Activated T-cell treated with anti-CD3 and anti-CD28 coated beads, Interleukin-2, amount 50 U/mL, for 4 hours (primary cell): ENCODE data around the gene ALDH16A1. TPM values are rescaled to one million over a fixed set of nuclear protein-coding genes. Genes with fewer than 3 reads are reported as not detected.

Experiments
- ATAC-seq, 2 donors: fragments of 200-7000 bp; cut with Tn5 transposase; one replicate each; pipeline ENCODE4 v1.10.0; 2021
- DNase-seq: peaks from one replicate; pipeline ENCODE4 v3.0.0-alpha.2; 2020
- H3K27me3 Mint-ChIP-seq: one replicate; pipeline ENCODE4 v1.8.0; 2021; ENCODE audit warnings: low read depth, mixed read lengths
- H3K36me3 Mint-ChIP-seq: one replicate; pipeline ENCODE4 v1.8.0; 2022; ENCODE audit warnings: mixed read lengths; ENCODE audit not compliant: insufficient read depth
- H3K4me1 Mint-ChIP-seq: one replicate; pipeline ENCODE4 v1.8.0; 2021; ENCODE audit warnings: low read depth, mixed read lengths
- H3K4me3 Mint-ChIP-seq: one replicate; pipeline ENCODE4 v1.8.0; 2021; ENCODE audit warnings: mild to moderate bottlenecking, moderate library complexity, mixed read lengths
- H3K9me3 Mint-ChIP-seq: one replicate; pipeline ENCODE4 v1.8.0; 2021; ENCODE audit warnings: mixed read lengths
- total RNA-seq, 3 donors: library from RNA; stranded (reverse); gene quantifications; one replicate each; pipeline ENCODE4 v1.2.1, GENCODE V29; 2021

Gene ALDH16A1
- total RNA-seq, 3 donors from 2014 or later, result 35.4 to 42.9 (median 35.8) TPM

DNA sequence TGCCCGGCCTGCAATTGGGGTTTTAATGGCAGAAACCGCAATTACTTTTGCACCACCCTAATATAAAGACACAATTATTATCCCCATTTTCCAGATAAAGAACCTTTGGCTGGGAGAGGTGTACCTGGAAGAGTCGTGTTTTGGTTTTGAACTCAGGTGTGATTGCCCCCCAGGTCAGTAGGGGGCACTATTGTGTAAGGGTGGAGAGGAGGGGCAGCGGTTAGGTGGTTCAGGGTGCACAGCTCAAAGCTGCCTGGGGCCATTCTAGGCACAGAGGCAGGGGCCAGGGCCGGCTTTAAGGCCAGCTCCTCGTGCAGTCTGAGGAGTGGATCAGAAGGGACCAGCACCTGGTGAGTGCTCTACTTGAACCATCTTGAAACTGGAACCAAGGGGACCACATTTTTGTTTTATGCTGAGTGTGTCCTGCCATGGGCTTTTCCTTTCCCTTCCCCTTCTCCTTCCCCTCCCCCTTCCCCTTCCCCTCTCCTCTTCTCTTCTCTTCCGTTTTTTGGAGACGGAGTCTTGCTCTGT lies 53.6 kb downstream of the ALDH16A1 start:
- Mint-ChIP-seq H3K4me3 (no peak overlapping the region), H3K27me3 (no peaks in the 10 kb centered on the region), H3K9me3 (no peaks in the 10 kb centered on the region), H3K36me3 (no peaks in the 10 kb centered on the region), H3K4me1 (peaks cover 31% of the 10 kb centered on the region)
- DNase-seq (peak; percentile 78), ATAC-seq (peak; percentile 77 to 82)

DNA sequence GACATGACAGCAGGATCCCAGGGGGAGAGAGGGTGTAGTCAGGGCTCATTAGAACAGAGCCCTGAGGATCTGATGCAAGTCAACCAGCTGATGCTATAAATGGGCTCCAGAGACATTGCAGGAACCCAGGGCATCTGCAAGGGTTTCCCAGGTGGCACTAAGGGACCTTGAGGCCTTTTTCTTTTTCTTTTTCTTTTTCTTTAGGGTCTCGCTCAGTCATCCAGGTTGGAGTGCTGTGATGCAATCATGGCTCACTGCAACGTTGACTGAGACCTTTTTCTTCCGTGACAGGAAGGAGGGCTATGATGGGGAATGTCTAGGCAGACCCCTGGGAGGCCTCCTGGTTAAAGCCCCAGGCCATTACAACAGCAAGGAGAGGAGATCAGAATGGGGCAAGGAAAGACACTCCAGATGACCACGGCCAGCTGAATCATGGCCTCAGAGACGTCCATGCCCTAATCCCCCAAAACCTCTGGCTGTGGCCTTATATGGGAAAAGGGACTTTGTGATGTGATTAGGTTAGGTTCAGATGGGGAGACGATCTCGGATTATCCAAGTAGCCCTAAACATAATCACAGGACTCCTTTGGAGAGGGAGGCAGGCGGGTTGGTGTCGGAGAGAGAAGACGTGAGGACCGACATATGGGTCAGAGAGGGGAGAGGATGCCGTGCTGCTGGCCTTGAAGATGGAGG lies 54.9 kb downstream of the ALDH16A1 start:
- Mint-ChIP-seq H3K27me3 (no peaks in the 10 kb centered on the region), H3K36me3 (no peaks in the 10 kb centered on the region), H3K9me3 (no peaks in the 10 kb centered on the region), H3K4me1 (peaks cover 27% of the 10 kb centered on the region), H3K4me3 (no peak overlapping the region)
- DNase-seq, result no peak
- no peak for ATAC-seq

- ATAC-seq (peak; percentile 75 to 78), DNase-seq (no peak)
- no peaks in the 10 kb centered on the region for H3K9me3 Mint-ChIP-seq
- H3K4me3 Mint-ChIP-seq, result peak overlapping the region; percentile 79
- H3K4me1 Mint-ChIP-seq, result peaks cover 34% of the 10 kb centered on the region
- no peaks in the 10 kb centered on the region for H3K27me3 Mint-ChIP-seq
- no peaks in the 10 kb centered on the region for H3K36me3 Mint-ChIP-seq
Measured at GRCh38 chr19:49512970-49513745, 60.1 kb downstream of the ALDH16A1 start.

DNA sequence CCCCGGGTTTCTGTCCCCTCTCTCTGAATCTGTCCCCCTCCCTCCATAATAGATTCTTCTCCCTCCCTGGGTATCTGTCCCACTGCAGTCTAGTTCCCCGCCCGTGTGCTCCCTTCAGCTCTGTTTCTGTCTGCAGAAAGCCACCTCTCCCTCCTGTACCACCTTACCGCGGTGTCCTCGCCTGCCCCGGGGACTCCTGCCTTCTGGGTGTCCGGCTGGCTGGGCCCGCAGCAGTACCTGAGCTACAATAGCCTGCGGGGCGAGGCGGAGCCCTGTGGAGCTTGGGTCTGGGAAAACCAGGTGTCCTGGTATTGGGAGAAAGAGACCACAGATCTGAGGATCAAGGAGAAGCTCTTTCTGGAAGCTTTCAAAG lies 60.7 kb downstream of the ALDH16A1 start:
- DNase-seq (no peak), ATAC-seq (peak; percentile 29 to 35)
- Mint-ChIP-seq H3K9me3 (no peaks in the 10 kb centered on the region), H3K4me1 (peaks cover 34% of the 10 kb centered on the region), H3K36me3 (no peaks in the 10 kb centered on the region), H3K27me3 (no peaks in the 10 kb centered on the region), H3K4me3 (peak overlapping the region; percentile 79)

DNA sequence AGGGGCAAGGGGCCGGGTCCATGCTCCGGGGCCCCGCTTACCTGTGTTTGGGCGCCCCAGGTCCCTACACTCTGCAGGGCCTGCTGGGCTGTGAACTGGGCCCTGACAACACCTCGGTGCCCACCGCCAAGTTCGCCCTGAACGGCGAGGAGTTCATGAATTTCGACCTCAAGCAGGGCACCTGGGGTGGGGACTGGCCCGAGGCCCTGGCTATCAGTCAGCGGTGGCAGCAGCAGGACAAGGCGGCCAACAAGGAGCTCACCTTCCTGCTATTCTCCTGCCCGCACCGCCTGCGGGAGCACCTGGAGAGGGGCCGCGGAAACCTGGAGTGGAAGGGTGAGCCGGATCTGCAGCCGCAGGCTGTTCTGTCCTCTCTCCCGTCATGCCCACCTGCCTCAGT lies 61.1 kb downstream of the ALDH16A1 start:
- peaks cover 1% of the 10 kb centered on the region for H3K36me3 Mint-ChIP-seq

DNA sequence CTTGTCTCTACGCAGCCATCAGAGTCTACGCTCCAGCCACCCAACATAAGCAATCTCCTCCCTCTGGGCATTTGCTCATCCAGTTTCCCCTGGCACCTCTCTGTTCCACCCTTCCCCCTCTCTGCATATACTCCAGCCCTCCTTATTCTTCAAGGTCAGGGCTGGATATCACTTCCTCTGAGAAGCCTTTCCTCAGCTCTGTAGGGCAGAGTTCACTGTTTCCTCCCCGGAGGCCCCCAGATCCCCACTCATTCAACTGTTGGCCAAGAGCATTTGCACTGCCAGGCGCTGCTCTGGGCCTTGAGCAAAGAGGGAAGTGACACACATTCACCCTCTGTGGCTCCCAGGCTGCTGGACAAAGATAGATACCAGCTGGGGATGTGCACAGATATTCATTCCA lies 62.7 kb downstream of the ALDH16A1 start:
- Mint-ChIP-seq H3K4me3 (no peak overlapping the region), H3K4me1 (peaks cover 34% of the 10 kb centered on the region), H3K36me3 (peaks cover 5% of the 10 kb centered on the region), H3K27me3 (no peaks in the 10 kb centered on the region), H3K9me3 (no peaks in the 10 kb centered on the region)
- DNase-seq, result no peak
- no peak for ATAC-seq

More for the DNA sequence above, 61.1 kb downstream of the ALDH16A1 start:
- Mint-ChIP-seq H3K27me3 (no peaks in the 10 kb centered on the region), H3K9me3 (no peaks in the 10 kb centered on the region), H3K4me3 (peak overlapping the region; percentile 79), H3K4me1 (peaks cover 34% of the 10 kb centered on the region)
- DNase-seq, result no peak
- no peak for ATAC-seq

- no peak for DNase-seq
- Mint-ChIP-seq H3K27me3 (no peaks in the 10 kb centered on the region), H3K36me3 (peaks cover 5% of the 10 kb centered on the region), H3K9me3 (no peaks in the 10 kb centered on the region), H3K4me3 (no peak overlapping the region), H3K4me1 (peaks cover 19% of the 10 kb centered on the region)
- ATAC-seq, result no peak
Measured at GRCh38 chr19:49518033-49518432, 65.0 kb downstream of the ALDH16A1 start.

Other genes with a start within 250 kb of the ALDH16A1 start
- under 1 TPM; 0.20 to 0.92 (median 0.29) TPM for gene SLC6A16, start 128.0 kb upstream of the ALDH16A1 start, total RNA-seq
- gene CD37, start 117.8 kb upstream of the ALDH16A1 start, total RNA-seq, result 100 to 1,000 TPM in 2 of 3 donors, 10 to 100 TPM in 1; 99.6 to 116 (median 106) TPM
- under 1 TPM in 2 of 3 donors, not detected in 1; 0.16 to 0.33 TPM for gene TEAD2, start 90.8 kb upstream of the ALDH16A1 start, total RNA-seq
- gene DKKL1, start 89.3 kb upstream of the ALDH16A1 start, total RNA-seq, result not detected
- under 1 TPM; 0.24 to 0.48 (median 0.27) TPM for gene KASH5, start 65.0 kb upstream of the ALDH16A1 start, total RNA-seq
- not detected for gene PTH2, start 29.8 kb upstream of the ALDH16A1 start, total RNA-seq
- not detected for gene GFY, start 27.8 kb upstream of the ALDH16A1 start, total RNA-seq
- gene SLC17A7, start 11.7 kb upstream of the ALDH16A1 start, total RNA-seq, result under 1 TPM in 2 of 3 donors, not detected in 1; 0.08 to 0.13 TPM
- 100 to 1,000 TPM in 2 of 3 donors, 10 to 100 TPM in 1; 95.0 to 105 (median 105) TPM for gene PIH1D1, start 1.4 kb upstream of the ALDH16A1 start, total RNA-seq
- gene FLT3LG, start 21.0 kb downstream of the ALDH16A1 start, total RNA-seq, result 10 to 100 TPM; 52.3 to 64.8 (median 56.9) TPM
- gene RPL13A, start 34.4 kb downstream of the ALDH16A1 start, total RNA-seq, result 1,000 to 10,000 TPM; 4,599 to 4,940 (median 4,852) TPM
- gene RPS11, start 43.2 kb downstream of the ALDH16A1 start, total RNA-seq, result 1,000 to 10,000 TPM; 2,890 to 3,149 (median 2,904) TPM
- 1 to 10 TPM; 5.8 to 9.5 (median 8.9) TPM for gene FCGRT, start 59.4 kb downstream of the ALDH16A1 start, total RNA-seq
- gene RCN3, start 74.8 kb downstream of the ALDH16A1 start, total RNA-seq, result 1 to 10 TPM; 2.4 to 4.0 (median 3.5) TPM
- 10 to 100 TPM; 86.0 to 89.6 (median 87.0) TPM for gene NOSIP, start 127.3 kb downstream of the ALDH16A1 start, total RNA-seq
- gene PRRG2, start 128.1 kb downstream of the ALDH16A1 start, total RNA-seq, result 1 to 10 TPM; 1.0 to 1.4 (median 1.3) TPM
- gene PRR12, start 138.0 kb downstream of the ALDH16A1 start, total RNA-seq, result 10 to 100 TPM; 28.0 to 33.1 (median 28.7) TPM
- 1 to 10 TPM; 2.3 to 3.8 (median 3.5) TPM for gene RRAS, start 186.9 kb downstream of the ALDH16A1 start, total RNA-seq
- 10 to 100 TPM; 81.7 to 82.9 (median 82.5) TPM for gene SCAF1, start 189.0 kb downstream of the ALDH16A1 start, total RNA-seq
- 100 to 1,000 TPM; 140 to 160 (median 148) TPM for gene IRF3, start 212.6 kb downstream of the ALDH16A1 start, total RNA-seq
- 10 to 100 TPM; 64.6 to 71.2 (median 71.1) TPM for gene BCL2L12, start 212.7 kb downstream of the ALDH16A1 start, total RNA-seq
- gene PRMT1, start 224.0 kb downstream of the ALDH16A1 start, total RNA-seq, result 100 to 1,000 TPM; 692 to 815 (median 725) TPM
- 10 to 100 TPM; 16.3 to 20.8 (median 17.2) TPM for gene ADM5, start 236.4 kb downstream of the ALDH16A1 start, total RNA-seq
- 1 to 10 TPM in 1 of 3 donors, under 1 TPM in 2; 0.60 to 1.2 (median 0.95) TPM for gene CPT1C, start 237.9 kb downstream of the ALDH16A1 start, total RNA-seq